GM12878 (cell line): Measurements from ENCODE around the gene MAP7D2. TPM values are rescaled to one million over a fixed set of nuclear protein-coding genes. Genes with fewer than 3 reads are reported as not detected.

ENCODE experiments used
- ATAC-seq: fragments of 200-7000 bp; cut with Tn5 transposase; 3 replicates; pipeline ENCODE4 v1.9.1; 2020; ENCODE audit warnings: mild to moderate bottlenecking, moderate library complexity
- BruUV-seq: library from RNA; stranded (reverse); fragments of 400-500 nt; replicated peaks from 2 replicates; lab custom pipeline; 2021; lab: Mats Ljungman, UMichigan
- CTCF ChIA-PET: fragments of 300-600 bp; sonication (Branson Sonifier 250); formaldehyde crosslinking; extraction: SDS; loops from one replicate; lab custom pipeline; 2021; ENCODE audit warnings: inconsistent platforms; lab: Yijun Ruan, JAX
- POLR2A ChIA-PET: fragments of 350-600 bp; formaldehyde crosslinking; extraction: SDS; loops from one replicate; lab custom pipeline; 2021; ENCODE audit warnings: inconsistent platforms; lab: Charles Lee
- RAD21 ChIA-PET: fragments of 300-600 bp; sonication (Branson Sonifier 250); formaldehyde crosslinking; loops from one replicate; lab custom pipeline; 2023; ENCODE audit warnings: antibody characterized with exemption; ENCODE audit not compliant: unreplicated experiment; lab: Charles Lee
- SMC1A ChIA-PET: fragments of 300-600 bp; sonication (Branson Sonifier 250); formaldehyde crosslinking; loops from one replicate; lab custom pipeline; 2023; ENCODE audit not compliant: unreplicated experiment, uncharacterized antibody; lab: Charles Lee
- DNase-seq: peaks from one replicate; pipeline ENCODE4 v3.0.0-alpha.2; 2011; ENCODE audit warnings: low read depth, low spot score
- FAIRE-seq: peaks from 3 replicates; lab custom pipeline; 2011; peaks lifted over from hg19 to GRCh38; lab: Jason Lieb, UNC
- H2AFZ ChIP-seq: 2 replicates; pipeline ENCODE4 v1.6.0; 2011; ENCODE audit warnings: low read depth, low read length, control low read depth; ENCODE audit not compliant: control insufficient read depth
- H3K27ac ChIP-seq: 2 replicates; pipeline ENCODE4 v1.5.1; 2011; ENCODE audit warnings: control low read depth; ENCODE audit not compliant: control insufficient read depth, insufficient read depth
- H3K27me3 ChIP-seq, 2 experiments: replicated peaks in 1 of 2; 2 replicates each; pipeline versions ENCODE4 v1.6.0 to v1.6.1; 2011; ENCODE audit warnings: low read length in 1 of 2; ENCODE audit not compliant: control insufficient read depth in 2 of 2, insufficient read depth in 2 of 2
- H3K36me3 ChIP-seq, 2 experiments: 2 replicates each; pipeline ENCODE4 v1.5.1; 2011; ENCODE audit warnings: low read length in 1 of 2; ENCODE audit not compliant: control insufficient read depth in 2 of 2, insufficient read depth in 2 of 2
- H3K4me1 ChIP-seq: 2 replicates; pipeline ENCODE4 v1.6.1; 2011; ENCODE audit warnings: mild to moderate bottlenecking, low read length, moderate library complexity, mixed read lengths; ENCODE audit not compliant: control insufficient read depth, insufficient read depth
- H3K4me2 ChIP-seq: 2 replicates; pipeline ENCODE4 v1.6.0; 2011; ENCODE audit warnings: control low read depth; ENCODE audit not compliant: control insufficient read depth, insufficient read depth
- H3K4me3 ChIP-seq: fragments of 200-600 bp; sonication (generic); 2 replicates; pipeline ENCODE4 v1.5.1; 2016
- H3K79me2 ChIP-seq: 2 replicates; pipeline ENCODE4 v1.6.0; 2011; ENCODE audit warnings: low read length; ENCODE audit not compliant: control insufficient read depth, insufficient read depth
- H3K9ac ChIP-seq: 2 replicates; pipeline ENCODE4 v1.8.0; 2011; ENCODE audit warnings: low read length, control low read depth, mixed read lengths; ENCODE audit not compliant: control insufficient read depth, insufficient read depth
- H3K9me3 ChIP-seq: replicated peaks from 3 replicates; pipeline ENCODE4 v1.5.1; 2011; ENCODE audit warnings: mild to moderate bottlenecking, low read length; ENCODE audit not compliant: control insufficient read depth, insufficient read depth
- H4K20me1 ChIP-seq: 2 replicates; pipeline ENCODE4 v1.6.0; 2011; ENCODE audit not compliant: control insufficient read depth, insufficient read depth
- ASH2L ChIP-seq: fragments of 300-600, 200-600 bp; sonication (generic); IDR thresholded peaks from 2 replicates; pipeline ENCODE4 v1.6.1; 2017; ENCODE audit warnings: low read depth, mild to moderate bottlenecking, borderline replicate concordance
- CREB1 ChIP-seq: IDR thresholded peaks from 2 replicates; pipeline ENCODE4 v1.6.1; 2012; ENCODE audit warnings: low read depth, mild to moderate bottlenecking, inconsistent platforms
- E2F8 ChIP-seq: fragments of 450-650 bp; IDR thresholded peaks from 2 replicates; pipeline ENCODE4 v1.6.1; 2018; ENCODE audit warnings: mild to moderate bottlenecking, low read depth, moderate library complexity; ENCODE audit not compliant: partially characterized antibody
- ESRRA ChIP-seq: IDR thresholded peaks from 2 replicates; pipeline ENCODE4 v1.6.1; 2012; ENCODE audit warnings: mild to moderate bottlenecking, low read length, improper control_type of control experiment
- GATAD2B ChIP-seq: fragments of 450-650 bp; conservative IDR thresholded peaks from 2 replicates; pipeline ENCODE4 v1.6.1; 2017; ENCODE audit warnings: low read depth, mild to moderate bottlenecking, moderate library complexity
- JUNB ChIP-seq: IDR thresholded peaks from 2 replicates; pipeline ENCODE4 v1.6.1; 2016; ENCODE audit warnings: antibody characterized with exemption, mild to moderate bottlenecking
- NFXL1 ChIP-seq: fragments of 450-650 bp; IDR thresholded peaks from 2 replicates; pipeline ENCODE4 v1.6.1; 2017; ENCODE audit warnings: antibody characterized with exemption, mild to moderate bottlenecking, borderline replicate concordance
- RBBP5 ChIP-seq: fragments of 200-600 bp; sonication (generic); conservative IDR thresholded peaks from 2 replicates; pipeline ENCODE4 v1.6.1; 2016
- SMAD5 ChIP-seq: IDR thresholded peaks from 2 replicates; pipeline ENCODE4 v1.6.1; 2016; ENCODE audit warnings: antibody characterized with exemption, low read depth
- SREBF1 ChIP-seq: IDR thresholded peaks from 2 replicates; pipeline ENCODE4 v1.6.1; 2012; ENCODE audit warnings: mild to moderate bottlenecking, low read length
- TBL1XR1 ChIP-seq: IDR thresholded peaks from 2 replicates; pipeline ENCODE4 v1.6.1; 2012; ENCODE audit warnings: low read depth, low read length, improper control_type of control experiment
- TCF7 ChIP-seq: IDR thresholded peaks from 2 replicates; pipeline ENCODE4 v1.6.1; 2014; ENCODE audit warnings: antibody characterized with exemption, borderline replicate concordance
- YBX1 ChIP-seq: fragments of 450-650 bp; IDR thresholded peaks from 2 replicates; pipeline ENCODE4 v1.6.1; 2016; ENCODE audit warnings: antibody characterized with exemption
- ZBTB11 ChIP-seq: fragments of 450-650 bp; formaldehyde crosslinking; IDR thresholded peaks from 2 replicates; pipeline ENCODE4 v1.5.0; 2022; ENCODE audit warnings: mild to moderate bottlenecking, missing genetic modification characterization
- WGBS: methylation state at CpG from one replicate; pipeline ENCODE4 v1.1.6; 2016; ENCODE audit warnings: low lambda C conversion rate; ENCODE audit not compliant: insufficient replicate concordance, insufficient coverage; ENCODE audit errors: missing lambda C conversion rate; 5-methylcytosine and 5-hydroxymethylcytosine counted together
- in situ Hi-C: fragments of 300-500 bp; cut with MboI; formaldehyde crosslinking; loops from 9 replicates; pipeline ENCODE4 v1.14.3; 2018; ENCODE audit warnings: mixed read lengths
- intact Hi-C: fragments of 100-400 bp; cut with micrococcal nuclease; formaldehyde crosslinking; loops from one replicate; pipeline ENCODE4 v1.14.2; 2022; ENCODE audit not compliant: unreplicated experiment
- polyA plus RNA-seq, 11 experiments: library from polyadenylated mRNA; depleted of rRNA in 4 of 11; unstranded in 6 of 11; stranded (reverse) in 5 of 11; fragments of >200 nt; fragmentation: Nextera tagmentation in 4 of 11; fragmentation: Illumina TruSeq in 1 of 11; extraction: Ambion mirVana in 4 of 11; extraction: Trizol in 1 of 11; gene quantifications; 1 replicate in 1 of 11; 2 replicates in 10 of 11; pipeline versions ENCODE4 v1.2.1 to v1.2.3, GENCODE V29; 2011 to 2016; ENCODE audit warnings: inconsistent platforms in 2 of 11, missing spikeins in 2 of 11, low read depth in 1 of 11
- total RNA-seq, 4 experiments: library from RNA; depleted of rRNA in 3 of 4; stranded (reverse); fragments of >200 nt in 3 of 4; fragmentation: Illumina TruSeq in 1 of 4; extraction: Trizol in 1 of 4; gene quantifications; 2 replicates each; pipeline versions ENCODE4 v1.2.1 to v1.2.3, GENCODE V29; 2013 to 2021
- TF ChIP-seq, protein P1 (sequence below): fragments of 450-650 bp; conservative IDR thresholded peaks from 2 replicates; pipeline ENCODE4 v1.6.1; 2017; ENCODE audit warnings: mild to moderate bottlenecking, moderate library complexity
- TF ChIP-seq, protein P2 (sequence below): fragments of 450-650 bp; IDR thresholded peaks from 2 replicates; pipeline ENCODE4 v1.6.1; 2014; ENCODE audit warnings: mild to moderate bottlenecking

The MAP7D2 gene
- total and polyA plus RNA-seq, 10 of the 15 experiments (the other 5 are each of a cell fraction or from before 2014, with no cell fraction given) = 0.06 to 18.4 (median 0.22) TPM

- TF ChIP-seq SREBF1 (no peak), TBL1XR1 (no peak), ESRRA (no peak), YBX1 (no peak)
- TF ChIP-seq, all 136 proteins: peak for 0
These were observed 26.9 kb downstream of the MAP7D2 start (continued) for GRCh38 chrX:20089845-20090244.

DNA sequence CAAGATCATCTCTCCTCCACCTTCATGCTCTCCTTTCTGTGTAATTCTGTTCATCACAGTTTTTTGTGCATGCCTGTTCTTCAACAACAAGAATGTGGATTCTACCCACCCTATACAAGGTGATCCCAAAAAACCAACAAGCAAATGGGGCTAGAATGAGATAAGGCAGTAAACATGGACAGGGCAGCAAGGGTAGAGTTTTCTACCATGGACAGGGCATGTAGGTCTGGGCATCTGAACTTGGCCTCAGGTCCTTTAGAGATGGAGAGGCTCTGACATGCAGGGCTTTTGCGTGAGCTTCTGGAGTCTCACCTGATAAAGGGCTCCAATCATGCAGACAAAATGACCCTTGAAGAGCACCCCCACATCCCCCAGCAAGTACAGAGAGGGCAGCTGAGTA, 36.4 kb downstream of the MAP7D2 start:
- Histone ChIP-seq H3K27me3 (no peaks in the 10 kb centered on the region), H3K9ac (no peak overlapping the region), H2AFZ (no peak overlapping the region), H3K4me2 (no peak overlapping the region), H3K36me3 (no peaks in the 10 kb centered on the region), H3K4me1 (no peaks in the 10 kb centered on the region), H3K9me3 (no peaks in the 10 kb centered on the region), H4K20me1 (no peaks in the 10 kb centered on the region)
- CTCF ChIA-PET = interaction anchor here (4.2 kb wide), 1 partner anchor 13 kb away, joined by 23 read pairs; no protein-coding TSS in a partner anchor
- DNase-seq = no peak
- in situ Hi-C loops = no loop called here
- POLR2A ChIA-PET = no interaction called here
- RAD21 ChIA-PET = no interaction called here
- SMC1A ChIA-PET = interaction anchor here (1.6 to 2.1 kb wide), 2 partner anchors 12 to 19 kb away, joined by 3 to 8 read pairs; no protein-coding TSS in a partner anchor
- WGBS = no CpG with 5 or more reads among the region's 1 CpG
- FAIRE-seq = no peak
- intact Hi-C loops = no loop called here
- TF ChIP-seq, protein P1, sequence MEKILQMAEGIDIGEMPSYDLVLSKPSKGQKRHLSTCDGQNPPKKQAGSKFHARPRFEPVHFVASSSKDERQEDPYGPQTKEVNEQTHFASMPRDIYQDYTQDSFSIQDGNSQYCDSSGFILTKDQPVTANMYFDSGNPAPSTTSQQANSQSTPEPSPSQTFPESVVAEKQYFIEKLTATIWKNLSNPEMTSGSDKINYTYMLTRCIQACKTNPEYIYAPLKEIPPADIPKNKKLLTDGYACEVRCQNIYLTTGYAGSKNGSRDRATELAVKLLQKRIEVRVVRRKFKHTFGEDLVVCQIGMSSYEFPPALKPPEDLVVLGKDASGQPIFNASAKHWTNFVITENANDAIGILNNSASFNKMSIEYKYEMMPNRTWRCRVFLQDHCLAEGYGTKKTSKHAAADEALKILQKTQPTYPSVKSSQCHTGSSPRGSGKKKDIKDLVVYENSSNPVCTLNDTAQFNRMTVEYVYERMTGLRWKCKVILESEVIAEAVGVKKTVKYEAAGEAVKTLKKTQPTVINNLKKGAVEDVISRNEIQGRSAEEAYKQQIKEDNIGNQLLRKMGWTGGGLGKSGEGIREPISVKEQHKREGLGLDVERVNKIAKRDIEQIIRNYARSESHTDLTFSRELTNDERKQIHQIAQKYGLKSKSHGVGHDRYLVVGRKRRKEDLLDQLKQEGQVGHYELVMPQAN = no peak
- TF ChIP-seq, protein P2, sequence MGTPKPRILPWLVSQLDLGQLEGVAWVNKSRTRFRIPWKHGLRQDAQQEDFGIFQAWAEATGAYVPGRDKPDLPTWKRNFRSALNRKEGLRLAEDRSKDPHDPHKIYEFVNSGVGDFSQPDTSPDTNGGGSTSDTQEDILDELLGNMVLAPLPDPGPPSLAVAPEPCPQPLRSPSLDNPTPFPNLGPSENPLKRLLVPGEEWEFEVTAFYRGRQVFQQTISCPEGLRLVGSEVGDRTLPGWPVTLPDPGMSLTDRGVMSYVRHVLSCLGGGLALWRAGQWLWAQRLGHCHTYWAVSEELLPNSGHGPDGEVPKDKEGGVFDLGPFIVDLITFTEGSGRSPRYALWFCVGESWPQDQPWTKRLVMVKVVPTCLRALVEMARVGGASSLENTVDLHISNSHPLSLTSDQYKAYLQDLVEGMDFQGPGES = no peak
- no peak for TF ChIP-seq ASH2L
- TF ChIP-seq ZBTB11 (CRISPR knock-in tag) = no peak
- no peak for TF ChIP-seq JUNB
- no peak for TF ChIP-seq E2F8
- TF ChIP-seq SMAD5 = no peak
- TF ChIP-seq NFXL1 = no peak
- TF ChIP-seq RBBP5 = no peak
- TF ChIP-seq TCF7 = no peak
- no peak for TF ChIP-seq CREB1
- no peak for TF ChIP-seq GATAD2B
- TF ChIP-seq, all 136 proteins: peak for 0
- no TSS peak for BruUV-seq
- Histone ChIP-seq H3K4me3 (no peak overlapping the region), H3K79me2 (no peaks in the 10 kb centered on the region), H3K27ac (no peak overlapping the region)
- ATAC-seq = no peak
